ENCODE data around the gene MYO16. TPM values are rescaled to one million over a fixed set of nuclear protein-coding genes. Genes with fewer than 3 reads are reported as not detected.

Gene MYO16
- total and polyA plus RNA-seq, 7 donors = under 0.01 to 0.33 (median 0.28) TPM; not detected in 2

- Histone ChIP-seq H3K27me3 (no peaks in the 10 kb centered on the region), H3K9me3 (no peaks in the 10 kb centered on the region), H3K27ac (no peak overlapping the region), H3K4me3 (no peak overlapping the region), H3K4me1 (no peaks in the 10 kb centered on the region), H3K36me3 (no peaks in the 10 kb centered on the region)
- 84 to 86% methylated on average over 2 of the region's 2 CpGs for WGBS, 2 donors
- intact Hi-C loops (cut with DNase I) = no loop called here
- no peak for TF ChIP-seq POLR2AphosphoS5 (IDR thresholded peaks at IDR 0.05)
- DNase-seq = no peak
These were observed 574.8 kb downstream of the MYO16 start for GRCh38 chr13:109204252-109204651.

- 90 to 93% methylated on average over 4 of the region's 4 CpGs for WGBS, 2 donors
- TF ChIP-seq EP300 (IDR thresholded peaks at IDR 0.05) (no peak), CTCF (IDR thresholded peaks at IDR 0.05) (no peak), POLR2A (IDR thresholded peaks at IDR 0.05) (no peak), POLR2AphosphoS5 (IDR thresholded peaks at IDR 0.05) (no peak)
- H3K36me3 ChIP-seq = no peaks in the 10 kb centered on the region
- intact Hi-C loops (cut with DNase I) = no loop called here
- no peaks in the 10 kb centered on the region for H3K4me1 ChIP-seq
- H3K4me3 ChIP-seq = no peak overlapping the region
- DNase-seq = no peak
- H3K27ac ChIP-seq = no peak overlapping the region
- no peaks in the 10 kb centered on the region for H3K9me3 ChIP-seq
- no peaks in the 10 kb centered on the region for H3K27me3 ChIP-seq
These were observed 575.2 kb downstream of the MYO16 start for GRCh38 chr13:109204657-109205056.

- Histone ChIP-seq H3K9me3 (no peaks in the 10 kb centered on the region), H3K27ac (no peak overlapping the region), H3K36me3 (no peaks in the 10 kb centered on the region), H3K4me3 (no peak overlapping the region), H3K4me1 (no peaks in the 10 kb centered on the region), H3K27me3 (no peaks in the 10 kb centered on the region)
- intact Hi-C loops (cut with DNase I) = no loop called here
- no peak for DNase-seq
- TF ChIP-seq CTCF (IDR thresholded peaks at IDR 0.05) (no peak), POLR2A (IDR thresholded peaks at IDR 0.05) (no peak), POLR2AphosphoS5 (IDR thresholded peaks at IDR 0.05) (no peak), EP300 (IDR thresholded peaks at IDR 0.05) (no peak)
- WGBS, 2 donors = 80 to 85% methylated on average over 2 of the region's 2 CpGs
These were observed 575.9 kb downstream of the MYO16 start for GRCh38 chr13:109205315-109205714.

- 83 to 85% methylated on average over 7 of the region's 7 CpGs for WGBS, 2 donors
- Histone ChIP-seq H3K9me3 (no peaks in the 10 kb centered on the region), H3K36me3 (no peaks in the 10 kb centered on the region), H3K27ac (no peak overlapping the region), H3K4me1 (no peaks in the 10 kb centered on the region), H3K4me3 (no peak overlapping the region), H3K27me3 (no peaks in the 10 kb centered on the region)
- intact Hi-C loops (cut with DNase I) = no loop called here
- no peak for TF ChIP-seq CTCF (IDR thresholded peaks at IDR 0.05)
- no peak for TF ChIP-seq POLR2AphosphoS5 (IDR thresholded peaks at IDR 0.05)
- DNase-seq = no peak
These were observed 577.2 kb downstream of the MYO16 start for GRCh38 chr13:109206616-109207015.

- TF ChIP-seq POLR2AphosphoS5 (IDR thresholded peaks at IDR 0.05) = no peak
- no peak for TF ChIP-seq CTCF (IDR thresholded peaks at IDR 0.05)
- TF ChIP-seq POLR2A (IDR thresholded peaks at IDR 0.05) = no peak
- no peak overlapping the region for H3K27ac ChIP-seq
- H3K36me3 ChIP-seq = no peaks in the 10 kb centered on the region
- no peaks in the 10 kb centered on the region for H3K27me3 ChIP-seq
- no peak overlapping the region for H3K4me3 ChIP-seq
- H3K4me1 ChIP-seq = no peaks in the 10 kb centered on the region
- DNase-seq = no peak
- no peaks in the 10 kb centered on the region for H3K9me3 ChIP-seq
- intact Hi-C loops (cut with DNase I) = no loop called here
- WGBS, 2 donors = 94 to 96% methylated on average over 12 of the region's 12 CpGs
These were observed 578.2 kb downstream of the MYO16 start for GRCh38 chr13:109207622-109208021.
